ENCODE results near the gene GFPT2.

The GFPT2 gene

DNA sequence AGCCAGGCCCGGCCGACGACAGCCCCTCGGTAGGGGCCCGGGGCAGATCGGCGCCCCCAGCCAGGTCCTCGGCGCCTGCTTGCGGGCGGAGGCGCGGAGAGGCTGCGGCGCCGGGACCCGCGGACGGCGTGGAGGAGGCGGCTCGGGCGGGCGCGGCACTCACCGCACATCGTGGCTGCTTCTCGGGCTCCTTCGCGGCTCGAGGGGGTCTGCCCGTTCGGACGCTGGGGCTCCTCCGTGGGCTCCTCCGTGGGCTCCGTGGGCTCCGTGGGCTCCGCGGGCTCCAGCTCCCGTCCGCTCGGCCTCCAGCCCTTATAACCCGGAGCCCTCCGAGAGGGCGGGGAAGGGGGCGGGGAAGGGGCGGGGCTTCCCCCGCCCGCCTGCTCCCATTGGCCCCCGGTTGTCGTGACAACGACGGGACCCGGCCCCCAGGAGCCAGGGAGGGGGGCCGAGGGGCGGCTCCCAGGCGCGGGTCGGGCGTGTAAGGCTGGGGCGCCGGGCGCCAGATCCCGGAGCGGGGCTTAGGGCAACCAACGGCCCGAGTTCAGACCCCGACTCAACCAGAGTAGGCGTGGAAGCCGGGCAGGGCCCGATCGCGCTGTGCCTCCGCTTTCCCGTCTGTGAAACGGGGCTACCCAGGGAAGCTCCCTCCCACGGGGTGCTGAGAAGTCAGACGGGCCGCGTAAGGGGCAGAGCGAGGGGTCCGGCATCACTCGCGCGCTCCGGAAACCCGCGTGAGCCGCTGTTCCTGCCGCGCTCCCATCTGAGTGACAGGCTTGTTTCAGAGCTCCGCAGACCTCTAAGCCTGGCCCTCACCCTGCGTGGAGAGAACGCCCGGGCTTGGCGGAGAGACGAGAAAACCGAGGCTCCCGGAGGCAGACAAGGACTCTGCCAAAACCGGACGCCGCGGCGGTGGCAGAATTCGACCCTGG, at the start of gene GFPT2:
TSS of gene GFPT2 (minus strand) at position 289 of the 932 bp plus-strand sequence. CDS start at position 170, 119 bp downstream.
- H3K4me3 ChIP-seq (replicated peaks; ENCODE audit: low read depth, low read length), result peak within 1 kb of the TSS; percentile 53
- no peak for TF ChIP-seq CTCF (IDR thresholded peaks at IDR 0.05; ENCODE audit: low read depth, low read length, missing control alignments)
- DNase-seq (ENCODE audit: extremely low read depth, low read depth), result no peak

GRCh38 chr5:180402716-180403115, 49.6 kb upstream of the GFPT2 start:
- TF ChIP-seq CTCF (IDR thresholded peaks at IDR 0.05; ENCODE audit: low read depth, low read length, missing control alignments), result no peak
- DNase-seq (ENCODE audit: extremely low read depth, low read depth), result no peak
- H3K4me3 ChIP-seq (replicated peaks; ENCODE audit: low read depth, low read length), result no peak overlapping the region

DNA sequence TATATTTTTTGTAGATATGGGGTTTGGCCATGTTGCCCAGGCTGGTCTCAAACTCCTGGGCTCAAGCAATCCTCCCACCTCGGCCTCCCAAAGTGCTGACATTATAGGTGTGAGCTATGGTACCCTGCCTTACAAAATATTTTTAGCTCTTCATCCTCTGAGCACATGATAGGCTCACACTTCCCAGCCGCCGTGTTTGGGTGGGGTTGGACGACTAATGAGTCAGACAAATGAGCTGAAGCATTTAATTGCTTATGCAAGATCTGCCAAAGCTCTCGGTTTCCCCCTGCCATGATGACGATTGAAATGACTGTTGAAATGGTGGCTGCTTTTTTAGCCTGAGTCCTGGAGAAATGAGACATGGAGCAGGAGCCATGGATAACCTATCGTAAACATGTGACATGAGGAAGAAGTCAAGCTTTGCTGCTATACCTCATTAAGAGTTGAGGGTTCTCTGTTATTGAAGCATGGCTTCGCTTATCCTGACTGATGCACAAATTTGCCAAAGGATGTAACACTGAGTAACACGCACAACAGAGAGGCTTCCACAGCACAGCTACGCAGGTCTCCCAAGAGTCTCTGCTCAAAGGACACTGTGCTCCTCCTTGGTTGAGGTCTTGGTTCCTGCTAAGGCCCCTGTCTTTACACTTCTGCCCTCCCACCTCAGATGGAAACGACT, 48.2 kb upstream of the GFPT2 start:
- no peak for TF ChIP-seq CTCF (IDR thresholded peaks at IDR 0.05; ENCODE audit: low read depth, low read length, missing control alignments)
- H3K4me3 ChIP-seq (replicated peaks; ENCODE audit: low read depth, low read length), result no peak overlapping the region
- DNase-seq (ENCODE audit: extremely low read depth, low read depth), result no peak

DNA sequence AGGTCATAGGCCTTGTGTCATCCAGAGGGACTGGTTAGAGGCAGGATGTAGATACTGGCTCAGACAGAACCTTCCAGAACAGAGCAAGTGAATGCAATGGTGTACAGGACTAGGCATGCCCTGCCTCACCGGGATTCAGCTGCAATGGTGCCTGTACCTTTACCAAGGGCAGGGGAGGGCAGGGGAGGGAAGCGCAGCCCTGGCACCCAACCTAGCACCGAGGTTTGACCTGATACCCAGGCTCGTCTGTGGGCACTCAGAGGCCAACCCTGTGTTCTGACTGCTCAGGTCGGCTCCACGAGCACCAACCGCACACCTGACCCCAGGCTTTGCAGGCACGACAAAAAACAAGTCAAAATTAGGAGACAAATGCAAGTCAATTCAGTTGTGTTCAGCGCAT, 47.3 kb upstream of the GFPT2 start:
- TF ChIP-seq CTCF (IDR thresholded peaks at IDR 0.05; ENCODE audit: low read depth, low read length, missing control alignments), result no peak
- H3K4me3 ChIP-seq (replicated peaks; ENCODE audit: low read depth, low read length), result no peak overlapping the region

DNA sequence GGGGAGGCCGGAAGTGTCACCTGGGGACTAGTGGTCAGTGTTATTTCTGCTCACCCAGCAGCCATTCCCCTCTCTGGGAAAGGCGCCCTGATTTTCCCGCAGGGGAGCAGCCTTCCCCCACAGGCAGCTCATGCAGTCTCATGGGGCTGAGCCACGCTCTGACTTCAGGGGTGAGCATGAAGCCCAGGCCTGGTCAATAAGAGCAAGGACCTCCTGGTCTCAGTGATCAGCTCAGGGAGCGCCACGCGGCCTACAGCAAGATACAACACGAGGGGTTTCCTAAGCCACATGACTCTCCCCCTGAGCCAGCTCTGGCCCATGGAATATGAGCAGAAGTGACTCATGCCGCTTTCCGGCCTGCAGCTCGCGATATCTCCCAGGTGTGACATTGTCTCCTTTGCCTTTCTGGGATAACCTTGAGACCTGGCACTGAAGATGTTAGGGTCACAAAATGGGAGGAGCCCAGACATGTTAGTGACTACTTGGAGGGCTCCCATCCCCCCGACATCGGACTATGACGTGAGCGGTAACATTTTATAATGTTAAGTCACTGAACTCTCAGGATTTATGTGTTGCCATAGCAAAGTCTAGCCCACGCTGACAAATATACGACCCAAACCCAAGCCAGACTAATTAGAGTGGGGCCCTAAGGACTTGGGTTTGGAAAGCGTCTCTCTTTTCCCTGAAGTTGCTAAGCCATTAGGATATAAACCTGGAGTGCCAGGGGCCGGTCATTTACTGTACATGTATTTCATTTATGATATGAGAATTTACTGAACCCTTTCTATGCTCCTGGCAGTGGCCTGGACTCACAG, 46.5 kb upstream of the GFPT2 start:
- no peak for TF ChIP-seq CTCF (IDR thresholded peaks at IDR 0.05; ENCODE audit: low read depth, low read length, missing control alignments)
- H3K4me3 ChIP-seq (replicated peaks; ENCODE audit: low read depth, low read length), result no peak overlapping the region
- DNase-seq (ENCODE audit: extremely low read depth, low read depth), result no peak

More for the DNA sequence above, 47.3 kb upstream of the GFPT2 start:
- no peak for DNase-seq (ENCODE audit: extremely low read depth, low read depth)

DNA sequence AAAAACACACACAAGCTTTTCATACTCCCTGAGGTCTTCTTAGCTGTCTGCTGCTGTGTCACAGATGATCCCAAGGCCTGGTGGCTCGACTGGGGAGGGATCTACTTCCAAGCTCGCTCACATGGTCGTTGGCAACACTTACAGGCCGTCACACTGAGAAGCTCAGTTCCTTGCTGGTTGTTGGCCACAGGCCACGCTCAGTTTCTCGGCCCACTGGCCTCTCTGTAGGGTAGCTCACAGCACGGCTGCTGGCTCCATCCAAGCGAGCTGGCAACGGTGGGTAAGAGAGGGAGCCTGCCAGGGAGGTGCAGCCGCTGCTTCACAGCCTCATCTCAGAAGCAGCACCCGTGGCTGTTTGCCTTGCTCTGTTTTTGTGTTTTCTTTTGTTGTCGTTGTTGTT, 43.8 kb upstream of the GFPT2 start:
- TF ChIP-seq CTCF (IDR thresholded peaks at IDR 0.05; ENCODE audit: low read depth, low read length, missing control alignments), result no peak
- H3K4me3 ChIP-seq (replicated peaks; ENCODE audit: low read depth, low read length), result no peak overlapping the region
- no peak for DNase-seq (ENCODE audit: extremely low read depth, low read depth)

All from HFF-Myc (cell line).